T-helper 1 cell (primary cell): ENCODE results near the gene ENO2.
"Not testable (repeated sequence)": the region's sequence is repeated elsewhere in the genome, so short reads cannot be mapped to it uniquely, and the experiment has no call there.

Source experiments
- DNase-seq, 5 donors: peaks; one replicate each; pipeline ENCODE4 v3.0.0-alpha.2; 2012 to 2020

Gene ENO2

GRCh38 chr12:6886206-6886999 is 28.0 kb upstream of the ENO2 start:
- DNase-seq = not testable (repeated sequence)

GRCh38 chr12:6887460-6887859 is 26.9 kb upstream of the ENO2 start:
- DNase-seq = no peak

GRCh38 chr12:6888360-6888759 is 26.0 kb upstream of the ENO2 start:
- no peak for DNase-seq

GRCh38 chr12:6888794-6889193 is 25.6 kb upstream of the ENO2 start:
- DNase-seq = not testable (repeated sequence)

- not testable (repeated sequence) for DNase-seq
Observed at GRCh38 chr12:6889775-6890573, 24.4 kb upstream of the ENO2 start.

GRCh38 chr12:6890789-6891645 is 23.4 kb upstream of the ENO2 start:
- DNase-seq = peak; percentile 98 to 100 (median 99)

- DNase-seq = no peak
Observed at GRCh38 chr12:6891646-6892001, 22.8 kb upstream of the ENO2 start.

GRCh38 chr12:6892683-6893082 is 21.7 kb upstream of the ENO2 start:
- not testable (repeated sequence) for DNase-seq

- DNase-seq = no peak
Observed at GRCh38 chr12:6894321-6894720, 20.1 kb upstream of the ENO2 start.

- no peak for DNase-seq
Observed at GRCh38 chr12:6896846-6897435, 17.4 kb upstream of the ENO2 start.

GRCh38 chr12:6899427-6899826 is 15.0 kb upstream of the ENO2 start:
- no peak for DNase-seq

GRCh38 chr12:6899837-6900519 is 14.4 kb upstream of the ENO2 start:
- DNase-seq = no peak

GRCh38 chr12:6902448-6902847 is 11.9 kb upstream of the ENO2 start:
- DNase-seq = no peak

GRCh38 chr12:6903722-6904121 is 10.7 kb upstream of the ENO2 start:
- DNase-seq = no peak

- DNase-seq = peak; percentile 94 to 99 (median 96)
Observed at GRCh38 chr12:6904280-6905276, 9.8 kb upstream of the ENO2 start, which contains the start of gene LRRC23. LRRC23 (plus strand) TSS chr12:6904822; CDS start chr12:6905634, 812 bp downstream.

GRCh38 chr12:6905414-6906040 is 8.9 kb upstream of the ENO2 start:
- DNase-seq = no peak

- not testable (repeated sequence) for DNase-seq
Observed at GRCh38 chr12:6908141-6908540, 6.2 kb upstream of the ENO2 start.

GRCh38 chr12:6909421-6910145 is 4.8 kb upstream of the ENO2 start:
- DNase-seq = no peak

- no peak for DNase-seq
Observed at GRCh38 chr12:6912164-6912935, 2.0 kb upstream of the ENO2 start.
